Measurements from ENCODE around the gene FYB2. TPM values are rescaled to one million over a fixed set of nuclear protein-coding genes. Genes with fewer than 3 reads are reported as not detected.
"Not testable (repeated sequence)": the region's sequence is repeated elsewhere in the genome, so short reads cannot be mapped to it uniquely, and the experiment has no call there.

Gene FYB2
- total and polyA plus RNA-seq, 8 donors = 0.44 to 6.3 (median 1.5) TPM

GRCh38 chr1:56782773-56783172 lies 36.4 kb downstream of the FYB2 start:
- no peak for DNase-seq
- no peak for ATAC-seq
- no peak for FAIRE-seq
- Histone ChIP-seq H3K36me3 (no peaks in the 10 kb centered on the region), H3K27me3 (no peaks in the 10 kb centered on the region), H3K9me3 (no peaks in the 10 kb centered on the region), H3K27ac (no peak overlapping the region), H3K4me3 (no peak overlapping the region), H3K4me1 (no peaks in the 10 kb centered on the region)
- intact Hi-C loops (cut with DNase I) = no loop called here
- TF ChIP-seq CTCF (IDR thresholded peaks at IDR 0.05) = no peak

DNA sequence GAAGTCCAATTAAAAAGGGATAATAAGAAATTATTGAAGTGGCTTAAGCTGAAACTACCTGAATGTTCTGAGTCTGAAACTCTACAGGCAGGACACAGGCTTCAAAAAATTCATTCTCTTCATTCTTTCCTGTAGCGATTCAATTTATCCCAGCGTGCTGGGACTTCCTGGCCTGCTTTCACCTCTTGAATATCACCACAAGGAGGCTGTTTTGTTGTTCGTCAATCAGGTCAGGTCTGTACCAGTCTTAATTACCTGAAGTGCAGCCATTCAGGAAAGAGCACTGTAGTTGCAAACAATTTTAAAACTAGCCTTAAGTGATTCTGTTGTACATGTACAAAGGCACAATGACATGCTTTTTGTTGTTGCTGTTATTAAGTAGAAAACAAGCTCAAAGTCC lies 38.4 kb downstream of the FYB2 start:
- Histone ChIP-seq H3K9me3 (no peaks in the 10 kb centered on the region), H3K27me3 (no peaks in the 10 kb centered on the region), H3K36me3 (no peaks in the 10 kb centered on the region), H3K4me3 (no peak overlapping the region), H3K27ac (no peak overlapping the region), H3K4me1 (no peaks in the 10 kb centered on the region)
- DNase-seq = no peak
- TF ChIP-seq CTCF (IDR thresholded peaks at IDR 0.05) = no peak
- intact Hi-C loops (cut with DNase I) = no loop called here
- no peak for ATAC-seq
- FAIRE-seq = no peak
- 73 to 78% methylated on average over 3 of the region's 3 CpGs for WGBS, 2 donors

GRCh38 chr1:56780128-56780750 lies 39.0 kb downstream of the FYB2 start:
- intact Hi-C loops (cut with DNase I) = no loop called here
- no peaks in the 10 kb centered on the region for H3K4me1 ChIP-seq
- no peaks in the 10 kb centered on the region for H3K27me3 ChIP-seq
- TF ChIP-seq CTCF (IDR thresholded peaks at IDR 0.05) = no peak
- DNase-seq (no peak), FAIRE-seq (no peak), ATAC-seq (peak in 3 of 4 donors; percentile 26 to 59 (median 38))
- no peaks in the 10 kb centered on the region for H3K36me3 ChIP-seq
- H3K27ac ChIP-seq = no peak overlapping the region
- 60 to 75% methylated on average over 3 of the region's 3 CpGs for WGBS, 2 donors
- no peak overlapping the region for H3K4me3 ChIP-seq
- H3K9me3 ChIP-seq = no peaks in the 10 kb centered on the region

- DNase-seq = no peak
- no peak for FAIRE-seq
- Histone ChIP-seq H3K4me3 (no peak overlapping the region), H3K9me3 (no peaks in the 10 kb centered on the region), H3K4me1 (no peaks in the 10 kb centered on the region), H3K36me3 (no peaks in the 10 kb centered on the region), H3K27ac (no peak overlapping the region), H3K27me3 (no peaks in the 10 kb centered on the region)
- intact Hi-C loops (cut with DNase I) = no loop called here
- TF ChIP-seq CTCF (IDR thresholded peaks at IDR 0.05) = no peak
- WGBS, 2 donors = 52 to 84% methylated on average over 1 of the region's 1 CpG
- ATAC-seq = no peak
Observed at GRCh38 chr1:56777972-56778371, 41.2 kb downstream of the FYB2 start.

- H3K27ac ChIP-seq; H3K27me3 ChIP-seq; H3K9me3 ChIP-seq; H3K4me3 ChIP-seq; FAIRE-seq; H3K4me1 ChIP-seq; DNase-seq; intact Hi-C loops (cut with DNase I); ATAC-seq; H3K36me3 ChIP-seq: not testable (repeated sequence)
Observed at GRCh38 chr1:56774732-56775131, 44.5 kb downstream of the FYB2 start.
